Gastroesophageal sphincter (tissue), 4 donors: ENCODE results near the gene RAB7A. TPM values are rescaled to one million over a fixed set of nuclear protein-coding genes. Genes with fewer than 3 reads are reported as not detected.

Source experiments
- ATAC-seq: fragments of 150-250 bp; one replicate; pipeline ENCODE4 v1.9.1; 2016; ENCODE audit warnings: mild to moderate bottlenecking, moderate library complexity
- H3K27ac ChIP-seq, 4 donors: fragments of 200-600 bp; sonication (generic) in 3 of 4; 1 replicate in 3 of 4; 2 replicates in 1 of 4; pipeline ENCODE4 v1.5.1; 2016 to 2019
- H3K27me3 ChIP-seq: fragments of 200-600 bp; sonication (generic); one replicate; pipeline ENCODE4 v1.5.1; 2019
- H3K36me3 ChIP-seq, 2 donors: fragments of 200-600 bp; sonication (generic); one replicate each; pipeline ENCODE4 v1.5.1; 2019; ENCODE audit warnings: control low read depth in 1 of 2
- H3K4me1 ChIP-seq, 3 donors: fragments of 200-600 bp; sonication (generic); 1 replicate in 2 of 3; 2 replicates in 1 of 3; pipeline ENCODE4 v1.5.1; 2016 to 2019; ENCODE audit warnings: control low read depth in 2 of 3
- H3K4me3 ChIP-seq, 2 donors: fragments of 200-600 bp; sonication (generic); one replicate each; pipeline ENCODE4 v1.5.1; 2019; ENCODE audit warnings: mild to moderate bottlenecking in 1 of 2, moderate library complexity in 1 of 2
- H3K9me3 ChIP-seq, 3 donors: fragments of 200-600 bp; sonication (generic); one replicate each; pipeline ENCODE4 v1.5.1; 2017 to 2019; ENCODE audit warnings: control low read depth in 2 of 3
- EP300 ChIP-seq: sonication (generic); formaldehyde crosslinking; IDR thresholded peaks from one replicate; pipeline ENCODE4 v1.6.1; 2017; ENCODE audit warnings: antibody characterized with exemption, mild to moderate bottlenecking
- POLR2A ChIP-seq, 2 donors: fragments of 450-650 bp; IDR thresholded peaks; one replicate each; pipeline ENCODE4 v1.6.1; 2017; ENCODE audit warnings: antibody characterized with exemption in 2 of 2, mild to moderate bottlenecking in 2 of 2, moderate library complexity in 1 of 2
- POLR2AphosphoS5 ChIP-seq: sonication (generic); formaldehyde crosslinking; IDR thresholded peaks from one replicate; pipeline ENCODE4 v1.6.1; 2017; ENCODE audit warnings: antibody characterized with exemption
- WGBS, 2 donors: methylation state at CpG; one replicate each; pipeline ENCODE4 v1.1.5; 2018; ENCODE audit warnings: low coverage in 1 of 2; 5-methylcytosine and 5-hydroxymethylcytosine counted together
- total RNA-seq, 4 donors: library from RNA; depleted of rRNA; stranded (reverse); fragments of >200 nt; gene quantifications; one replicate each; pipeline ENCODE4 v1.1.0, GENCODE V29; 2016
- TF ChIP-seq, protein P1 (sequence below), 4 experiments: fragments of 200-600 bp in 2 of 4; fragments of 450-650 bp in 2 of 4; sonication (generic) in 1 of 4; IDR thresholded peaks; one replicate each; pipeline ENCODE4 v1.5.1; 2017 to 2019; ENCODE audit warnings: antibody characterized with exemption in 4 of 4, mild to moderate bottlenecking in 2 of 4, moderate library complexity in 2 of 4

Gene RAB7A
- total RNA-seq, 4 donors from 2014 or later: 77.9 to 109 (median 87.2) TPM

DNA sequence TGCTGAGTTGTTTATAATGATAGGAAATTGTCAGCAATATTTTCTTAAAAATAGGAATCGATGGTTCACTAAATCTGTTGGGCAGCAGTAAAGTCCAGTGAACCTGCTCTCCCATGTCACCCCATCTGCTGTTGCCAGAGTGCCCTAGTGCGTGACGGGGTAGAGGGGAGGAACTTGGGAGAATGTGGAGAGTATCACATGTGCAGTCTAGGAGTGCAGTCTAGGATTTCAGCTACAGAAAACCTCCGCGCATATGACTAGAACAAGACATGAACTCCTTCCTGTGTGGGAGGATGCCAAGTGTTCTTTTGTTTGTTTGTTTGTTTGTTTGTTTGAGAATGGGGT is 78.8 kb downstream of the RAB7A start:
- H3K27ac ChIP-seq: peak overlapping the region in 3 of 4 donors; percentile 39 to 83 (median 53)
- peaks cover 0 to 40% of the 10 kb centered on the region in 2 donors for H3K36me3 ChIP-seq
- H3K27me3 ChIP-seq: no peaks in the 10 kb centered on the region
- WGBS, 2 donors: 44 to 65% methylated on average over 5 of the region's 5 CpGs
- TF ChIP-seq POLR2AphosphoS5: no peak
- TF ChIP-seq POLR2A (IDR thresholded peaks at IDR 0.05): no peak
- TF ChIP-seq EP300: no peak
- TF ChIP-seq, protein P1, sequence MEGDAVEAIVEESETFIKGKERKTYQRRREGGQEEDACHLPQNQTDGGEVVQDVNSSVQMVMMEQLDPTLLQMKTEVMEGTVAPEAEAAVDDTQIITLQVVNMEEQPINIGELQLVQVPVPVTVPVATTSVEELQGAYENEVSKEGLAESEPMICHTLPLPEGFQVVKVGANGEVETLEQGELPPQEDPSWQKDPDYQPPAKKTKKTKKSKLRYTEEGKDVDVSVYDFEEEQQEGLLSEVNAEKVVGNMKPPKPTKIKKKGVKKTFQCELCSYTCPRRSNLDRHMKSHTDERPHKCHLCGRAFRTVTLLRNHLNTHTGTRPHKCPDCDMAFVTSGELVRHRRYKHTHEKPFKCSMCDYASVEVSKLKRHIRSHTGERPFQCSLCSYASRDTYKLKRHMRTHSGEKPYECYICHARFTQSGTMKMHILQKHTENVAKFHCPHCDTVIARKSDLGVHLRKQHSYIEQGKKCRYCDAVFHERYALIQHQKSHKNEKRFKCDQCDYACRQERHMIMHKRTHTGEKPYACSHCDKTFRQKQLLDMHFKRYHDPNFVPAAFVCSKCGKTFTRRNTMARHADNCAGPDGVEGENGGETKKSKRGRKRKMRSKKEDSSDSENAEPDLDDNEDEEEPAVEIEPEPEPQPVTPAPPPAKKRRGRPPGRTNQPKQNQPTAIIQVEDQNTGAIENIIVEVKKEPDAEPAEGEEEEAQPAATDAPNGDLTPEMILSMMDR (IDR thresholded peaks at IDR 0.05): no peak
- H3K4me3 ChIP-seq: no peak overlapping the region
- no peak for ATAC-seq
- H3K9me3 ChIP-seq: no peaks in the 10 kb centered on the region
- peaks cover 8 to 91% (median 12%) of the 10 kb centered on the region in 3 donors for H3K4me1 ChIP-seq

DNA sequence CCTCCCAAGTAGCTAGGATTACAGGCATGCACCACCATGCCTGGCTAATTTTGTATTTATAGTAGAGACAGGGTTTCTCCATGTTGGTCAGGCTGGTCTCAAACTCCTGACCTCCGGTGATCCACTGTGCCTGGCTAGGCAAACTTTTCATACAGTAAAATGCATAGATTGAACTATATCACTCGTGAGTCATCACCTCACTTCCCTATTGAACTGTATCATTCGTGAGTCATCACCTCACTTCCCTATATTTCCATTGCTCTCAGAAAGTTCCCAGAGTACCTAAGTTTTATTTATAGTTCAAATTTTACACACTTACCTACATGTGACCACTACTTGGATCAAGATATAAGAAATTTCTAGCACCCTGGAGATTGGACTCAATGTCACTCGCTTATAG is 79.8 kb downstream of the RAB7A start:
- ATAC-seq: no peak
- WGBS, 2 donors: 78 to 80% methylated on average over 3 to 4 of the region's 4 CpGs
- Histone ChIP-seq H3K27me3 (no peaks in the 10 kb centered on the region), H3K4me3 (no peak overlapping the region), H3K9me3 (no peaks in the 10 kb centered on the region), H3K27ac (peak overlapping the region in 2 of 4 donors; percentile 53 to 83), H3K36me3 (peaks cover 0 to 46% of the 10 kb centered on the region in 2 donors), H3K4me1 (peaks cover 8 to 88% (median 12%) of the 10 kb centered on the region in 3 donors)
- no peak for TF ChIP-seq POLR2A (IDR thresholded peaks at IDR 0.05)

DNA sequence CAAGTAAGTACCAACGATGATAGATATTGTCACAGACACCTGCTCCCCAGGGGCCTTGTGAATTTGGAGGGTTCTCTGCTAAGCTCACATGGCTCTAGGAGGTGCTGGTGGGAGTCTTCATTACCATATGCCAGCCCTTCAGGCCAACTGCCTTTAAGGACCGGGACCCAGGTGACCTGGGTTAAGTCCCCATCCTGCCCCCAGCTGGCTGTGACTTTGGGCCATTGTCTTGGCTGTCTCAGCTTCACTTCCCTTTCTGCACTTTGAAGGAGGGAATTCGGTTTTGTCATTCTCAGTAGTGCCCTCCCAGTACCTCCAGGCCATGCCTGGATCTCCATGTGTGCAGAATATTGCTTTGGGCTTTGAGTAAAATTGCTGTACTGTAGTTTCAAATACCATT is 80.6 kb downstream of the RAB7A start:
- Histone ChIP-seq H3K27me3 (no peaks in the 10 kb centered on the region), H3K27ac (no peak overlapping the region), H3K36me3 (peaks cover 0 to 54% of the 10 kb centered on the region in 2 donors), H3K4me3 (no peak overlapping the region), H3K9me3 (no peaks in the 10 kb centered on the region), H3K4me1 (peaks cover 4 to 80% (median 8%) of the 10 kb centered on the region in 3 donors)
- TF ChIP-seq POLR2AphosphoS5: no peak
- no peak for TF ChIP-seq POLR2A (IDR thresholded peaks at IDR 0.05)
- TF ChIP-seq EP300: no peak
- TF ChIP-seq, protein P1 (IDR thresholded peaks at IDR 0.05): no peak
- no peak for ATAC-seq
- 0 to 34% methylated on average over 1 to 2 of the region's 3 CpGs for whole genome bisulfite sequencing, 2 donors

DNA sequence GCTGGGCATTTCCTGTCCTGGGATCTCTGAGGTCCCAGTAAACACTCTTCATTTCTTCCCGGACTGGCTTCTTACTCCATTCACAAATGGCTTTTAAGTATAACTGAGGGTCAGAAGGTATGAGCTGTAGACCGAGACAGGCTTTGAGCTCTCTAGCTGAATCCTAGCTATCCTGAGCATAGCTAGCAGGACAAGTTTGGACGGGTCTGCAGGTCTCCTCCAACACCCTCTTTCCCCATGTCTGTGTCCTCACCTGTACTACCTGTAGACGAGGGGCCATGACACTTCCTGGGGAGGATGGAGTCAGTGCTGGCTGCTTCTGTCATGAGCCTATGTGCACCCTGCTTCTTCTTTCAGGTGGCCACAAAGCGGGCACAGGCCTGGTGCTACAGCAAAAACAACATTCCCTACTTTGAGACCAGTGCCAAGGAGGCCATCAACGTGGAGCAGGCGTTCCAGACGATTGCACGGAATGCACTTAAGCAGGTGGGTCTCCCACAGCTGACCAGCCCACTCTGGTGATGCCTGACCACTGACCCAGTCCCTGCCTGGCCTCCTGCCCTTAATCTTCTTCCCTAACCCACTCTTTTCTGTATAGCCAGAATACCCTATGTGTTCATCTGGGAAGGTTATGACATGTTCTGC is 81.3 kb downstream of the RAB7A start:
- H3K36me3 ChIP-seq: peaks cover 0 to 62% of the 10 kb centered on the region in 2 donors
- H3K9me3 ChIP-seq: no peaks in the 10 kb centered on the region
- peak overlapping the region in 1 of 4 donors; percentile 67 for H3K27ac ChIP-seq
- H3K4me1 ChIP-seq: peaks cover 0 to 73% (median 8%) of the 10 kb centered on the region in 3 donors
- H3K27me3 ChIP-seq: no peaks in the 10 kb centered on the region
- ATAC-seq: no peak
- TF ChIP-seq, protein P1 (IDR thresholded peaks at IDR 0.05): no peak
- TF ChIP-seq EP300: no peak
- TF ChIP-seq POLR2A (IDR thresholded peaks at IDR 0.05): no peak
- no peak for TF ChIP-seq POLR2AphosphoS5
- no peak overlapping the region for H3K4me3 ChIP-seq
- 84 to 87% methylated on average over 4 to 6 of the region's 9 CpGs for WGBS, 2 donors

DNA sequence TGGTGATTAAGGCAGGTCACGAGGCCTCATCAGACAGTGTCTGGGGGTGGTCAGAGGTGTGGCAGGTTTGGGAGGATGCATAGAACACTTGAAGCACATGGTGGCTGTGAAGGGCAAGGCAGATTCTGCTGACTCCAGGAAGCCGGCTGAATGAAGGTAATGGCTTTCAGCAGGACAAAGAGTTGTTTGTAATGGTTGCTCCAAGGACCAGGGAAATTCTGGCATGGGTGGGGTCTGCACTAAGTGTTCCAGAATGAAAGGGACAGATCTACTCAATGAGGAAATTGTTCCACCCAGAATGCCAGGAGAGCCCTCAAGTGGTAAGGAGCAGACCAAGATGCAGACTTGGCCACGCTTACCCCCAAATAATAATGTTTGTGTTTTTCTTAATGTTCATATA is 82.7 kb downstream of the RAB7A start:
- no peaks in the 10 kb centered on the region for H3K27me3 ChIP-seq
- peaks cover 2 to 75% of the 10 kb centered on the region in 2 donors for H3K36me3 ChIP-seq
- no peak overlapping the region for H3K4me3 ChIP-seq
- peak overlapping the region in 3 of 4 donors; percentile 64 to 78 (median 67) for H3K27ac ChIP-seq
- TF ChIP-seq EP300: no peak
- TF ChIP-seq, protein P1 (IDR thresholded peaks at IDR 0.05): peak in 1 of 4 experiments; percentile 16
- 60 to 66% methylated on average over 2 to 3 of the region's 3 CpGs for WGBS, 2 donors
- H3K4me1 ChIP-seq: peaks cover 0 to 68% (median 8%) of the 10 kb centered on the region in 3 donors
- no peaks in the 10 kb centered on the region for H3K9me3 ChIP-seq
- ATAC-seq: no peak
